MM.1S (cell line): ENCODE results near the gene PLSCR2.

Experiments used
- DNase-seq: peaks from one replicate; pipeline ENCODE4 v3.0.0-alpha.2; 2015
- H2AFZ ChIP-seq: fragments of 300-600 bp; sonication (generic); 2 replicates; pipeline ENCODE4 v1.6.0; 2016; ENCODE audit warnings: antibody characterized with exemption, low read length
- H3F3A ChIP-seq: fragments of 300-600 bp; sonication (generic); 2 replicates; pipeline ENCODE4 v1.6.1; 2016; ENCODE audit warnings: mild to moderate bottlenecking, antibody characterized with exemption, low read length, moderate library complexity, mixed read lengths; ENCODE audit not compliant: insufficient read depth
- H3K27ac ChIP-seq: fragments of 300-600 bp; sonication (generic); 2 replicates; pipeline ENCODE4 v1.5.1; 2016; ENCODE audit warnings: mild to moderate bottlenecking, low read length
- H3K27me3 ChIP-seq: fragments of 300-600 bp; sonication (generic); replicated peaks from 2 replicates; pipeline ENCODE4 v1.6.0; 2016; ENCODE audit warnings: low read length; ENCODE audit not compliant: insufficient read depth
- H3K36me3 ChIP-seq: fragments of 300-600 bp; sonication (generic); replicated peaks from 2 replicates; pipeline ENCODE4 v1.6.1; 2016; ENCODE audit warnings: mild to moderate bottlenecking, low read length, mixed read lengths; ENCODE audit not compliant: insufficient read depth
- H3K4me1 ChIP-seq: fragments of 300-600 bp; sonication (generic); 2 replicates; pipeline ENCODE4 v1.6.1; 2016; ENCODE audit warnings: low read length, mixed read lengths
- H3K4me2 ChIP-seq: fragments of 300-600 bp; sonication (generic); 2 replicates; pipeline ENCODE4 v1.6.0; 2016; ENCODE audit warnings: low read depth, low read length
- H3K4me3 ChIP-seq: fragments of 300-600 bp; sonication (generic); 2 replicates; pipeline ENCODE4 v1.5.1; 2016; ENCODE audit warnings: low read length, mixed read lengths
- H3K79me2 ChIP-seq: fragments of 300-600 bp; sonication (generic); 2 replicates; pipeline ENCODE4 v1.6.1; 2016; ENCODE audit warnings: mixed run types, low read length, mixed read lengths
- H3K9ac ChIP-seq: fragments of 300-600 bp; sonication (generic); 2 replicates; pipeline ENCODE4 v1.6.1; 2016; ENCODE audit warnings: low read length, mixed read lengths
- H3K9me2 ChIP-seq: fragments of 300-600 bp; sonication (generic); replicated peaks from 2 replicates; pipeline ENCODE4 v1.6.1; 2016; ENCODE audit warnings: mild to moderate bottlenecking, low read length, mixed read lengths; ENCODE audit not compliant: insufficient read depth
- H3K9me3 ChIP-seq: fragments of 300-600 bp; sonication (generic); replicated peaks from 2 replicates; pipeline ENCODE4 v1.6.1; 2016; ENCODE audit warnings: mild to moderate bottlenecking, low read length, mixed read lengths; ENCODE audit not compliant: insufficient read depth
- H4K20me1 ChIP-seq: fragments of 300-600 bp; sonication (generic); 2 replicates; pipeline ENCODE4 v1.6.1; 2016; ENCODE audit warnings: mild to moderate bottlenecking, low read length, moderate library complexity, mixed read lengths; ENCODE audit not compliant: insufficient read depth
- CTCF ChIP-seq: fragments of 300-600 bp; sonication (generic); IDR thresholded peaks from 2 replicates; pipeline ENCODE4 v1.5.1; 2016; ENCODE audit warnings: antibody characterized with exemption, low read length, mixed read lengths
- EZH2 ChIP-seq: fragments of 300-600 bp; sonication (generic); optimal IDR thresholded peaks from 2 replicates; pipeline ENCODE3; 2017; ENCODE audit warnings: low read depth, mild to moderate bottlenecking, antibody characterized with exemption, low read length, mixed read lengths
- EZH2phosphoT487 ChIP-seq: fragments of 300-600 bp; sonication (generic); IDR thresholded peaks from 2 replicates; pipeline ENCODE4 v1.6.1; 2018; ENCODE audit warnings: antibody characterized with exemption, low read length

Gene PLSCR2

GRCh38 chr3:146403792-146404191, 65.6 kb downstream of the PLSCR2 start:
- H3K4me1 ChIP-seq, result no peaks in the 10 kb centered on the region
- no peak overlapping the region for H3K4me2 ChIP-seq
- no peak overlapping the region for H3K4me3 ChIP-seq
- no peak overlapping the region for H3K27ac ChIP-seq
- no peaks in the 10 kb centered on the region for H3K9me2 ChIP-seq
- H3K36me3 ChIP-seq, result no peaks in the 10 kb centered on the region
- no peaks in the 10 kb centered on the region for H3K79me2 ChIP-seq
- no peaks in the 10 kb centered on the region for H3K27me3 ChIP-seq
- H3K9me3 ChIP-seq, result no peaks in the 10 kb centered on the region
- no peaks in the 10 kb centered on the region for H4K20me1 ChIP-seq
- H3F3A ChIP-seq, result no peaks in the 10 kb centered on the region
- TF ChIP-seq CTCF (no peak), EZH2phosphoT487 (no peak), EZH2 (no peak)
- H3K9ac ChIP-seq, result no peak overlapping the region
- no peak for DNase-seq
- no peak overlapping the region for H2AFZ ChIP-seq

DNA sequence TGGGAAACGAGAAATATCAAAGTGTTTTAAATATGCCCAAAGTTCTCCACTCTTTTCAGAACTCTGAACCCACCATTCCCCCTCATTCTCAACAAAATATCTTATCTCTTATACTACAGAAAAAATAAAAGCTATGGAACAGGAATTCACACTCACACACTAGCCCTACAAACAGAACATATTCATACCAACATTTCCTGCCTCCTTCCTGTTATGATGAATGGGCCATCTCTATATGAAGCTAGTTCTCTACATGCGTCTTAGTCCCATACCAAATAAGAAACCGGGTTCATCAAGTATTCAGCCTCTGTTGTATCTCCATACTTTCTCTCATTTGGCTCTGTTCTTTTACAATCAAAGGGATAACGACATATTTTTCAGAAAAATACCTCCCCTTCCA, 72.6 kb downstream of the PLSCR2 start:
- no peak overlapping the region for H2AFZ ChIP-seq
- H3K4me1 ChIP-seq, result no peaks in the 10 kb centered on the region
- TF ChIP-seq CTCF (no peak), EZH2phosphoT487 (no peak), EZH2 (no peak)
- no peak for DNase-seq
- no peak overlapping the region for H3K4me3 ChIP-seq
- H3K27me3 ChIP-seq, result no peaks in the 10 kb centered on the region
- H3K4me2 ChIP-seq, result no peak overlapping the region
- no peaks in the 10 kb centered on the region for H4K20me1 ChIP-seq
- H3K9me3 ChIP-seq, result no peaks in the 10 kb centered on the region
- H3K9me2 ChIP-seq, result no peaks in the 10 kb centered on the region
- H3F3A ChIP-seq, result no peaks in the 10 kb centered on the region
- no peak overlapping the region for H3K27ac ChIP-seq
- H3K79me2 ChIP-seq, result no peaks in the 10 kb centered on the region
- no peak overlapping the region for H3K9ac ChIP-seq
- H3K36me3 ChIP-seq, result no peaks in the 10 kb centered on the region

DNA sequence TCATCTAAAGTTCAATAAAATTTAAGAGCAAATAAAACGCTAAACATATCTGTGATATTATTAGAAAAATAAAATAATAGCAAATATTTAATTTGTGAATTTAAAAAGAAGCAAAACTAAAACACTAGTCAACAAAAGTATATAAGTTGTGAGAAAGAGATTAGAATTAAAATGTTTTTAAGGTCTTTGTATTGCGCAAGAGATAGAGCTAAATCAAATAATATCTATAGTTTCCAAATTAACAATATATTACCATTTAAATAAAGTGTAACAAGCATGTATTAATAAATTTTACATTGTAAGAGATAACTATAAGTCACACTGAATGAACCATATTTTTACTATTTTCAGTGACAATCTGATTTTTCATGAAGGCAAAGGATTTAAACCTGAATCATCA, 74.2 kb downstream of the PLSCR2 start:
- H3K27ac ChIP-seq, result no peak overlapping the region
- no peaks in the 10 kb centered on the region for H3K9me2 ChIP-seq
- H3K36me3 ChIP-seq, result no peaks in the 10 kb centered on the region
- H3K27me3 ChIP-seq, result no peaks in the 10 kb centered on the region
- TF ChIP-seq EZH2phosphoT487 (no peak), EZH2 (no peak), CTCF (no peak)
- no peaks in the 10 kb centered on the region for H3K79me2 ChIP-seq
- no peak overlapping the region for H3K4me3 ChIP-seq
- no peak for DNase-seq
- no peak overlapping the region for H3K9ac ChIP-seq
- no peak overlapping the region for H2AFZ ChIP-seq
- no peak overlapping the region for H3K4me2 ChIP-seq
- H3F3A ChIP-seq, result no peaks in the 10 kb centered on the region
- H4K20me1 ChIP-seq, result no peaks in the 10 kb centered on the region
- no peaks in the 10 kb centered on the region for H3K9me3 ChIP-seq
- H3K4me1 ChIP-seq, result no peaks in the 10 kb centered on the region

DNA sequence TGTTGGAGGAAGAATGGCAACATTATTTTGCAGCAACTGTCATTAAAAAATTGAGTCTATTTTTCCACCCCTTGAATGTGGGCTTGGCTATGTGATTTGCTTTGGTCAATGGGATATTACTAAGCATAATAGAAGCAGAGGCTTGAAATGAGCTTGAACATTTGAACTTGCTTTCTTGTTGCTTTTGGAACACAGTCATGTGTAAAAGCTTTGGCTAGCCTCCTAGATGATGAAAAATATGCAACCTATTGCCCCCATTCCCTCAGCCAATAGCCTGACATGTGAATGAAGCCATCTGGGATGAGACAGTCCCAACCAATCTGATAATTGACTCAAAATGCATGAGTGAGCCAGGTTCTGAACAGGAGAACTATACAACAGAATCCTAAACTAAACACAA, 78.4 kb downstream of the PLSCR2 start:
- Histone ChIP-seq H3K4me2 (no peak overlapping the region), H3K9me2 (no peaks in the 10 kb centered on the region), H3K27me3 (no peaks in the 10 kb centered on the region), H3K4me1 (no peaks in the 10 kb centered on the region), H3K79me2 (no peaks in the 10 kb centered on the region), H3K9ac (no peak overlapping the region), H2AFZ (no peak overlapping the region), H3K4me3 (no peak overlapping the region), H3K27ac (no peak overlapping the region), H3F3A (no peaks in the 10 kb centered on the region), H3K9me3 (no peaks in the 10 kb centered on the region), H4K20me1 (no peaks in the 10 kb centered on the region), H3K36me3 (no peaks in the 10 kb centered on the region)
- DNase-seq, result no peak
- no peak for TF ChIP-seq EZH2
- no peak for TF ChIP-seq CTCF
- TF ChIP-seq EZH2phosphoT487, result no peak
